Measurements from ENCODE around the gene SYT5. TPM values are rescaled to one million over a fixed set of nuclear protein-coding genes. Genes with fewer than 3 reads are reported as not detected.
A peak's percentile ranks its signal among the peaks of the same experiment; 100 is the strongest.
"Not testable (repeated sequence)": the region's sequence is repeated elsewhere in the genome, so short reads cannot be mapped to it uniquely, and the experiment has no call there.

SYT5 gene
- total RNA-seq, 1 donor from 2014 or later, result 1.6 TPM

DNA sequence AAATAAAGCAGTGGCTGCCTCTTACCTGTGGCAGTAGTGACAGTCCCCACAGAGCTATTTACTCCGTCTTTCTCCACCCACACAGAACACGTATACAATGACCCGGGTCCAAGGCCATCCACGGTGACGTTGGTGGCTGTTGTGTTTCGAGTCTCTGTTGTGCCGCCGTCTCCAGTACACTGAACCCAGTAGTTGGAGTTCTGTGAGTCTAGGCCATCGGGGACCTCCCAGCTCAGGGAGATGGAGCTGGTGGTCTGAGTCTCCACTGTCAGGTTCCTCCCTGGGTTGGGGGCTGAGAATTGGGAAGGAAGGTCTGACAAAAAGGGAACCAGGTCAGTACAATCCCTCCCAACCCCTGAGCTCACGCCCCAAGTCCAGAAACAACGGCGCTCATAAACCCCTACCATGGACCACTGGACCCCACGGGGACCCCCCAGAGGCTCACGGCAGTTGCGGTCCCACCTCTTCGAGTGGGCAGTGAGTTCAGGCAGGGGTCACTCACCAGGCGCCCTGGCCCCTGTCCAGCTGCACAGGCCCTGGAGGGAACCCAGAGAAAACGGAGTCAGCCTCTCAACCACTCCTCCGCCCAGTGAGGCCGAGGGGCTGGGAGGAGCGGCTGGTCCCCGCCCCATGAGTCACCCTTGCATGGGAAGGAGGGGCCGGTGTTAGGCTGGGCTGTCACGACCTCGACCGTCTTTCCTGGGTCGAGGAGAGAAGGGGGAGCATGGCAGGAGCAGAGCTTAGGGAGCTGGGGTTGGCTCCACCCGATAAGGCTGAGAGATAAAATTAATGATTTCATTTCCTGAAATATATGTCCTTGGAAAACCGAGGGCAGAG lies 26.8 kb upstream of the SYT5 start:
- H3K4me1 Mint-ChIP-seq (ENCODE audit: unreplicated experiment), result no peaks in the 10 kb centered on the region
- no peak overlapping the region for H3K27ac Mint-ChIP-seq (ENCODE audit: unreplicated experiment)
- H3K4me3 Mint-ChIP-seq (ENCODE audit: unreplicated experiment), result no peak overlapping the region
- peaks cover 2% of the 10 kb centered on the region for H3K27me3 Mint-ChIP-seq (ENCODE audit: unreplicated experiment)
- peak; percentile 32 for DNase-seq (ENCODE audit: low spot score)
- TF ChIP-seq CTCF (IDR thresholded peaks at IDR 0.05; ENCODE audit: unreplicated experiment), result no peak
- H3K9me3 Mint-ChIP-seq (ENCODE audit: unreplicated experiment), result no peaks in the 10 kb centered on the region
- H3K36me3 Mint-ChIP-seq (ENCODE audit: low read depth, unreplicated experiment), result no peaks in the 10 kb centered on the region

- not testable (repeated sequence) for H3K4me1 Mint-ChIP-seq (ENCODE audit: unreplicated experiment); H3K27ac Mint-ChIP-seq (ENCODE audit: unreplicated experiment); H3K4me3 Mint-ChIP-seq (ENCODE audit: unreplicated experiment); DNase-seq (ENCODE audit: low spot score); H3K36me3 Mint-ChIP-seq (ENCODE audit: low read depth, unreplicated experiment); H3K27me3 Mint-ChIP-seq (ENCODE audit: unreplicated experiment); H3K9me3 Mint-ChIP-seq (ENCODE audit: unreplicated experiment)
These were observed 22.1 kb upstream of the SYT5 start for GRCh38 chr19:55202199-55202598.

DNA sequence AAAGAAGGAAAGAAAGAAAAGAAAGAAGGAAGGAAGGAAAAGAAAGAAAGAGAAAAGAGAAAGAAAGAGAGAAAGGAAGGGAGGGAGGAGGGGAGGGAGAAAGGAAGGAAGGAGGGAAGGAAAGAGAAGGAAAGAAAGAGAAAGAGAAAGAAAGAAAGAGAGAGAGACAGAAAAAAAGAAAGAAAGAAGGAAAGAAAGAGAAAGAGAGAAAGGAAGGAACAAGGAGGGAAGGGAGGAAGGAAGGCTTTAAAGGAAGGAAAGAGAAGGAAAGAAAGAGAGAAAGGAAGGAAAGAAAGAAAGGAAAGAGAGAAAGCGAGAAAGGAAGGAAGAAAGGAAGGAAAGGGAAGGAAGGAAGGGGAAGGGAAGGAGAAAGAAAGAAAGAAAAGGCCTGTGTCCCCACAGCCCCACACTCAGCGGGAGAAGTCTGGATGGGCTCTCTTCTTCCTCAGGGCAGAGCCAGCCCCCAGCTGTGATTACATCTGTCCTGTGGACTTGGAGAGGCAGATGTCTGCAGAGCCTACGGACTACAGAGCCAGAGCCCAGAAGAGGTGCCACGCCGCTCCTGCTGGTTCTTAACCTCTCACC lies 19.6 kb upstream of the SYT5 start:
- Mint-ChIP-seq H3K36me3 (ENCODE audit: low read depth, unreplicated experiment) (no peaks in the 10 kb centered on the region), H3K4me1 (ENCODE audit: unreplicated experiment) (no peaks in the 10 kb centered on the region), H3K9me3 (ENCODE audit: unreplicated experiment) (no peaks in the 10 kb centered on the region), H3K27me3 (ENCODE audit: unreplicated experiment) (peaks cover 3% of the 10 kb centered on the region), H3K27ac (ENCODE audit: unreplicated experiment) (no peak overlapping the region), H3K4me3 (ENCODE audit: unreplicated experiment) (no peak overlapping the region)
- DNase-seq (ENCODE audit: low spot score), result no peak
- TF ChIP-seq CTCF (IDR thresholded peaks at IDR 0.05; ENCODE audit: unreplicated experiment), result no peak

- Mint-ChIP-seq H3K27ac (ENCODE audit: unreplicated experiment) (no peak overlapping the region), H3K4me1 (ENCODE audit: unreplicated experiment) (no peaks in the 10 kb centered on the region), H3K4me3 (ENCODE audit: unreplicated experiment) (no peak overlapping the region), H3K9me3 (ENCODE audit: unreplicated experiment) (no peaks in the 10 kb centered on the region), H3K27me3 (ENCODE audit: unreplicated experiment) (peaks cover 3% of the 10 kb centered on the region), H3K36me3 (ENCODE audit: low read depth, unreplicated experiment) (no peaks in the 10 kb centered on the region)
- no peak for TF ChIP-seq CTCF (IDR thresholded peaks at IDR 0.05; ENCODE audit: unreplicated experiment)
- DNase-seq (ENCODE audit: low spot score), result no peak
These were observed 18.6 kb upstream of the SYT5 start for GRCh38 chr19:55198651-55199050.

DNA sequence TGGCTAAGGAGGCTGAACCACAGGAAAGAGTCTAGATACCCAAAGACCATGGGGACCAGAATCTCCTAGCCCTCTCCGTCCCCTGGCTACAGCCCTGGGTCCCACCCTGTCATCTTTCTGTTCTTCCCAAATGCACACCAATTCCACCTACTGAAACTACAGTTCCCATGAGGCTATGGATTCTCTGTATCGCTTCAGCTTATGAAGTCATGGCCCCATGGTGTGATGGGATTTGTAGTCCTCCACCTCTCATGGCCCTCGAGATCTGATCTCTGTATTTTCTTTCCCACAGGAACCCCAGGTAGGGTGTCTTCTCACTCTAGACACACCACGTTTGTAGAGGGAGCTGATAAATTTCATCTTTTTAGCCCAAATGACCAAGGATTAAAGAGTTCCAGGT lies 17.4 kb upstream of the SYT5 start:
- H3K27ac Mint-ChIP-seq (ENCODE audit: unreplicated experiment), result no peak overlapping the region
- no peak for DNase-seq (ENCODE audit: low spot score)
- no peak for TF ChIP-seq CTCF (IDR thresholded peaks at IDR 0.05; ENCODE audit: unreplicated experiment)

More for the DNA sequence above, 17.4 kb upstream of the SYT5 start:
- no peaks in the 10 kb centered on the region for H3K36me3 Mint-ChIP-seq (ENCODE audit: low read depth, unreplicated experiment)
- H3K27me3 Mint-ChIP-seq (ENCODE audit: unreplicated experiment), result peaks cover 3% of the 10 kb centered on the region
- H3K9me3 Mint-ChIP-seq (ENCODE audit: unreplicated experiment), result no peaks in the 10 kb centered on the region
- no peaks in the 10 kb centered on the region for H3K4me1 Mint-ChIP-seq (ENCODE audit: unreplicated experiment)
- no peak overlapping the region for H3K4me3 Mint-ChIP-seq (ENCODE audit: unreplicated experiment)

Data from endothelial cell (in vitro differentiated cells).